H1 (cell line): ENCODE measurements around the gene CCAR1. TPM values are rescaled to one million over a fixed set of nuclear protein-coding genes. Genes with fewer than 3 reads are reported as not detected.

Experiments
- CTCF ChIA-PET: fragments of 300-600 bp; sonication (Branson Sonifier 250); formaldehyde crosslinking; loops from one replicate; lab custom pipeline; 2021; ENCODE audit not compliant: partially characterized antibody; lab: Charles Lee
- POLR2A ChIA-PET: fragments of 300-600 bp; sonication (Branson Sonifier 250); formaldehyde crosslinking; loops from one replicate; lab custom pipeline; 2021; ENCODE audit warnings: inconsistent platforms; ENCODE audit not compliant: partially characterized antibody; lab: Charles Lee
- DNase-seq, 2 experiments: peaks; one replicate each; pipeline versions ENCODE4 v3.0.0 to v3.0.0-alpha.2; 2010 to 2022; ENCODE audit warnings: low spot score in 2 of 2, low read depth in 1 of 2, mixed read lengths in 1 of 2
- FAIRE-seq: peaks from 2 replicates; lab custom pipeline; 2011; peaks lifted over from hg19 to GRCh38; lab: Jason Lieb, UNC
- H2AFZ ChIP-seq: 2 replicates; pipeline ENCODE4 v1.8.1; 2012; ENCODE audit warnings: low read length, inconsistent platforms
- H2AK5ac ChIP-seq: 2 replicates; pipeline ENCODE4 v1.6.1; 2013; ENCODE audit warnings: low read depth, low read length
- H2BK120ac ChIP-seq: replicated peaks from 2 replicates; pipeline ENCODE3; 2013; ENCODE audit warnings: low read depth, low read length, inconsistent platforms
- H2BK12ac ChIP-seq: 2 replicates; pipeline ENCODE4 v1.6.1; 2013; ENCODE audit warnings: low read depth, low read length
- H2BK15ac ChIP-seq: 2 replicates; pipeline ENCODE4 v1.6.1; 2013; ENCODE audit warnings: low read length
- H2BK20ac ChIP-seq: 2 replicates; pipeline ENCODE4 v1.6.1; 2013; ENCODE audit warnings: low read length
- H2BK5ac ChIP-seq: 2 replicates; pipeline ENCODE4 v1.6.1; 2013; ENCODE audit warnings: low read depth, low read length
- H3K14ac ChIP-seq: 2 replicates; pipeline ENCODE4 v1.6.1; 2013; ENCODE audit warnings: inconsistent platforms; ENCODE audit not compliant: insufficient read length
- H3K18ac ChIP-seq: 2 replicates; pipeline ENCODE4 v1.6.1; 2013; ENCODE audit warnings: low read length; ENCODE audit errors: extremely low read depth
- H3K23ac ChIP-seq: 2 replicates; pipeline ENCODE4 v1.6.1; 2013; ENCODE audit warnings: inconsistent platforms; ENCODE audit not compliant: insufficient read length
- H3K23me2 ChIP-seq: 2 replicates; pipeline ENCODE4 v1.6.1; 2013; ENCODE audit warnings: low read depth, low read length
- H3K27ac ChIP-seq: 2 replicates; pipeline ENCODE4 v1.6.1; 2011; ENCODE audit warnings: low read depth, low read length, inconsistent platforms
- H3K27me3 ChIP-seq, 4 experiments: replicated peaks in 1 of 4; 1 replicate in 1 of 4; 2 replicates in 3 of 4; pipeline versions ENCODE4 v1.6.1 to v1.8.1; 2011 to 2013; ENCODE audit warnings: low read length in 3 of 4, mild to moderate bottlenecking in 3 of 4, inconsistent platforms in 2 of 4, mixed read lengths in 2 of 4, moderate library complexity in 1 of 4; ENCODE audit not compliant: control insufficient read depth in 3 of 4, insufficient read depth in 3 of 4; ENCODE audit errors: extremely low read depth in 1 of 4
- H3K36me3 ChIP-seq, 4 experiments: 2 replicates each; pipeline versions ENCODE4 v1.6.1 to v1.8.1; 2011 to 2013; ENCODE audit warnings: mild to moderate bottlenecking in 4 of 4, low read length in 3 of 4, moderate library complexity in 2 of 4, control low read depth in 1 of 4, inconsistent platforms in 1 of 4; ENCODE audit not compliant: insufficient read depth in 4 of 4, control insufficient read depth in 2 of 4
- H3K4ac ChIP-seq: replicated peaks from 2 replicates; pipeline ENCODE3; 2013; ENCODE audit warnings: low read length, low read depth, mixed read lengths, inconsistent platforms; ENCODE audit not compliant: insufficient read length
- H3K4me1 ChIP-seq, 4 experiments: replicated peaks in 1 of 4; 1 replicate in 1 of 4; 2 replicates in 3 of 4; pipeline versions ENCODE4 v1.6.1 to v1.8.1; 2011 to 2013; ENCODE audit warnings: low read length in 3 of 4, inconsistent platforms in 2 of 4, mixed read lengths in 1 of 4; ENCODE audit not compliant: insufficient read depth in 4 of 4, control insufficient read depth in 3 of 4
- H3K4me2 ChIP-seq, 2 experiments: 2 replicates each; pipeline versions ENCODE4 v1.6.1 to v1.8.1; 2011 to 2013; ENCODE audit warnings: low read depth in 2 of 2, low read length in 2 of 2, control low read depth in 1 of 2, inconsistent platforms in 1 of 2, mild to moderate bottlenecking in 1 of 2; ENCODE audit not compliant: insufficient read depth in 1 of 2
- H3K4me3 ChIP-seq, 4 experiments: fragments of 200-600, 300-600 bp in 1 of 4; sonication (generic), shearing (Covaris generic), sonication (Bioruptor Twin) in 1 of 4; 2 replicates each; pipeline versions ENCODE4 v1.5.1 to v1.8.1; 2011 to 2016; ENCODE audit warnings: low read length in 4 of 4, low read depth in 3 of 4, control low read depth in 2 of 4, inconsistent platforms in 2 of 4, mild to moderate bottlenecking in 2 of 4, mixed read lengths in 1 of 4, moderate library complexity in 1 of 4; ENCODE audit not compliant: insufficient read depth in 2 of 4; ENCODE audit errors: extremely low read depth in 1 of 4
- H3K56ac ChIP-seq: replicated peaks from 2 replicates; pipeline ENCODE3; 2013; ENCODE audit warnings: low read depth, mild to moderate bottlenecking, mixed read lengths, low read length, inconsistent platforms; ENCODE audit not compliant: insufficient read length
- H3K79me1 ChIP-seq: 2 replicates; pipeline ENCODE4 v1.6.1; 2013; ENCODE audit warnings: low read depth, low read length, control low read depth
- H3K79me2 ChIP-seq, 2 experiments: 2 replicates each; pipeline versions ENCODE4 v1.6.1 to v1.8.1; 2012 to 2013; ENCODE audit warnings: low read length in 2 of 2, mild to moderate bottlenecking in 2 of 2, inconsistent platforms in 1 of 2; ENCODE audit not compliant: insufficient read depth in 2 of 2, control insufficient read depth in 1 of 2
- H3K9ac ChIP-seq, 4 experiments: replicated peaks in 1 of 4; 1 replicate in 1 of 4; 2 replicates in 3 of 4; pipeline versions ENCODE4 v1.6.1 to v1.8.1; 2011 to 2013; ENCODE audit warnings: low read depth in 3 of 4, low read length in 3 of 4, control low read depth in 2 of 4, mild to moderate bottlenecking in 2 of 4, moderate library complexity in 2 of 4, inconsistent platforms in 1 of 4; ENCODE audit errors: extremely low read depth in 1 of 4
- H3K9me3 ChIP-seq, 2 experiments: 2 replicates each; pipeline versions ENCODE4 v1.6.1 to v1.8.1; 2012 to 2013; ENCODE audit warnings: mild to moderate bottlenecking in 2 of 2, moderate library complexity in 2 of 2, control low read depth in 1 of 2, inconsistent platforms in 1 of 2, low read depth in 1 of 2, low read length in 1 of 2, mixed read lengths in 1 of 2; ENCODE audit not compliant: insufficient read depth in 2 of 2
- H4K20me1 ChIP-seq, 2 experiments: replicated peaks in 1 of 2; 2 replicates each; pipeline versions ENCODE3 to v1.8.1; 2011 to 2013; ENCODE audit warnings: inconsistent platforms in 2 of 2, low read length in 2 of 2, mild to moderate bottlenecking in 1 of 2; ENCODE audit not compliant: insufficient read depth in 2 of 2, control insufficient read depth in 1 of 2
- H4K5ac ChIP-seq: 2 replicates; pipeline ENCODE4 v1.6.1; 2013; ENCODE audit warnings: low read length, low read depth, mixed read lengths, inconsistent platforms; ENCODE audit not compliant: insufficient read length
- H4K8ac ChIP-seq: 2 replicates; pipeline ENCODE4 v1.8.0; 2013; ENCODE audit warnings: mild to moderate bottlenecking, moderate library complexity, low read length, inconsistent platforms; ENCODE audit not compliant: insufficient read depth; ENCODE audit errors: extremely low read depth
- H4K91ac ChIP-seq: replicated peaks from 2 replicates; pipeline ENCODE3; 2013; ENCODE audit warnings: low read length, mixed read lengths, inconsistent platforms; ENCODE audit not compliant: insufficient read length
- ATF3 ChIP-seq: IDR thresholded peaks from 2 replicates; pipeline ENCODE4 v1.6.1; 2011; ENCODE audit warnings: low read depth, mild to moderate bottlenecking, low read length; ENCODE audit not compliant: insufficient read depth
- BACH1 ChIP-seq: IDR thresholded peaks from 2 replicates; pipeline ENCODE4 v1.6.1; 2012; ENCODE audit warnings: low read length, improper control_type of control experiment
- GABPA ChIP-seq: IDR thresholded peaks from 2 replicates; pipeline ENCODE4 v1.6.1; 2011; ENCODE audit warnings: mild to moderate bottlenecking, low read length, moderate library complexity, borderline replicate concordance; ENCODE audit not compliant: insufficient read depth
- GTF2F1 ChIP-seq: IDR thresholded peaks from 2 replicates; pipeline ENCODE4 v1.6.1; 2012; ENCODE audit warnings: low read depth, low read length, improper control_type of control experiment, borderline replicate concordance
- HDAC2 ChIP-seq, 2 experiments: fragments of 300-600 bp in 1 of 2; sonication (generic) in 1 of 2; IDR thresholded peaks; 2 replicates each; pipeline ENCODE4 v1.6.1; 2011 to 2012; ENCODE audit warnings: low read depth in 2 of 2, low read length in 2 of 2, mild to moderate bottlenecking in 2 of 2, moderate library complexity in 2 of 2, borderline replicate concordance in 1 of 2, inconsistent platforms in 1 of 2
- POLR2AphosphoS5 ChIP-seq: IDR thresholded peaks from 2 replicates; pipeline ENCODE4 v1.6.1; 2011; ENCODE audit warnings: low read depth, low read length
- WGBS, 2 experiments: shearing (Covaris generic) in 1 of 2; methylation state at CpG; one replicate each; pipeline versions ENCODE4 v1.1.6 to v1.1.7; 2013 to 2015; ENCODE audit warnings: low lambda C conversion rate in 2 of 2, mixed read lengths in 2 of 2, inconsistent platforms in 1 of 2, low coverage in 1 of 2, missing lambda C conversion rate in 1 of 2; ENCODE audit not compliant: insufficient replicate concordance in 2 of 2, insufficient coverage in 1 of 2, insufficient read length in 1 of 2; ENCODE audit errors: extremely low coverage in 1 of 2, missing lambda C conversion rate in 1 of 2; 5-methylcytosine and 5-hydroxymethylcytosine counted together
- polyA plus RNA-seq, 7 experiments: library from polyadenylated mRNA; depleted of rRNA in 3 of 7; stranded (reverse) in 5 of 7; unstranded in 2 of 7; fragments of >200 nt in 5 of 7; fragments of 200-250 nt in 2 of 7; gene quantifications; 1 replicate in 5 of 7; 2 replicates in 1 of 7; 4 replicates in 1 of 7; pipeline versions ENCODE4 v1.2.1 to v1.2.3, GENCODE V29; 2011 to 2013; ENCODE audit warnings: missing spikeins in 2 of 7, mixed read lengths in 2 of 7
- total RNA-seq: library from RNA; stranded (reverse); fragmentation: NEBNext Ultra II Directional; extraction: Animal tissue kit (Norgen Biotek cat#: 25700); gene quantifications from 2 replicates; pipeline ENCODE4 v1.2.1, GENCODE V29; 2021

The CCAR1 gene
- total and polyA plus RNA-seq, 2 of the 8 experiments (the other 6 are each of a cell fraction or from before 2014, with no cell fraction given), result 91.6 to 111 TPM

GRCh38 chr10:68721673-68722335 lies 765 bp downstream of the CCAR1 start:
- no peak overlapping the region for H2AK5ac ChIP-seq
- H2BK20ac ChIP-seq, result no peak overlapping the region
- peaks cover 8 to 42% (median 21%) of the 10 kb centered on the region in 4 experiments for H3K36me3 ChIP-seq
- no peak overlapping the region; the same call in 1 of the 2 replicates for H2AFZ ChIP-seq
- H4K91ac ChIP-seq, result peak overlapping the region; percentile 60
- 2% methylated on average over 27 of the region's 27 CpGs; no CpG with 5 or more reads in 1 of the 2 experiments for WGBS, 2 experiments
- peak overlapping the region; percentile 92 for H2BK5ac ChIP-seq
- H3K4ac ChIP-seq, result peak overlapping the region; percentile 86
- no peak overlapping the region for H2BK12ac ChIP-seq
- H3K56ac ChIP-seq, result peak overlapping the region; percentile 92
- CTCF ChIA-PET, result no interaction called here
- peak overlapping the region; percentile 96 to 98 (median 97) for H3K9ac ChIP-seq
- H4K5ac ChIP-seq, result peak overlapping the region; percentile 68
- H3K4me1 ChIP-seq, result peaks cover 0 to 4% (median 1%) of the 10 kb centered on the region in 4 experiments; a peak in 3 of 7 replicates
- peaks cover 0 to 40% of the 10 kb centered on the region in 2 experiments; a peak in 3 of 4 replicates for H3K79me2 ChIP-seq
- no peaks in the 10 kb centered on the region for H3K23me2 ChIP-seq
- no peak for DNase-seq
- no peak overlapping the region for H3K23ac ChIP-seq
- no peak overlapping the region for H2BK15ac ChIP-seq
- peak overlapping the region; percentile 61 to 75 for H3K4me2 ChIP-seq
- POLR2A ChIA-PET, result interaction anchor here (0.6 to 2.8 kb wide), 34 partner anchors 9 to 390 kb away, joined by 3 to 11 read pairs (median 4); partner anchors contain the start of genes DDX21, DNA2, HNRNPH3 and RUFY2
- H3K27ac ChIP-seq, result peak overlapping the region; percentile 97
- H2BK120ac ChIP-seq, result no peak overlapping the region
- H3K27me3 ChIP-seq, result no peaks in the 10 kb centered on the region
- H3K79me1 ChIP-seq, result peaks cover 5% of the 10 kb centered on the region; the same call in 1 of the 2 replicates
- no peaks in the 10 kb centered on the region for H4K20me1 ChIP-seq
- TF ChIP-seq ATF3, result no peak
- no peak for TF ChIP-seq POLR2AphosphoS5
- TF ChIP-seq GTF2F1, result no peak
- no peak for TF ChIP-seq GABPA
- no peak for TF ChIP-seq BACH1
- TF ChIP-seq HDAC2 (IDR thresholded peaks at IDR 0.05; ENCODE audit: borderline replicate concordance in 1 of 2, low read depth in 2 of 2, low read length in 2 of 2), result no peak
- no peak overlapping the region for H3K14ac ChIP-seq
- H3K18ac ChIP-seq, result peak overlapping the region; percentile 98
- H4K8ac ChIP-seq, result peak overlapping the region; percentile 98
- H3K9me3 ChIP-seq, result no peaks in the 10 kb centered on the region
- peak overlapping the region; percentile 80 to 94 (median 88) for H3K4me3 ChIP-seq
- FAIRE-seq, result no peak
